H1 (cell line): ENCODE measurements around the gene ACTG2. TPM values are rescaled to one million over a fixed set of nuclear protein-coding genes. Genes with fewer than 3 reads are reported as not detected.

ENCODE experiments used
- CTCF ChIA-PET: fragments of 300-600 bp; sonication (Branson Sonifier 250); formaldehyde crosslinking; loops from one replicate; lab custom pipeline; 2021; ENCODE audit not compliant: partially characterized antibody; lab: Charles Lee
- POLR2A ChIA-PET: fragments of 300-600 bp; sonication (Branson Sonifier 250); formaldehyde crosslinking; loops from one replicate; lab custom pipeline; 2021; ENCODE audit warnings: inconsistent platforms; ENCODE audit not compliant: partially characterized antibody; lab: Charles Lee
- DNase-seq, 2 experiments: peaks; one replicate each; pipeline versions ENCODE4 v3.0.0 to v3.0.0-alpha.2; 2010 to 2022; ENCODE audit warnings: low spot score in 2 of 2, low read depth in 1 of 2, mixed read lengths in 1 of 2
- FAIRE-seq: peaks from 2 replicates; lab custom pipeline; 2011; peaks lifted over from hg19 to GRCh38; lab: Jason Lieb, UNC
- H2AFZ ChIP-seq: 2 replicates; pipeline ENCODE4 v1.8.1; 2012; ENCODE audit warnings: low read length, inconsistent platforms
- H2AK5ac ChIP-seq: 2 replicates; pipeline ENCODE4 v1.6.1; 2013; ENCODE audit warnings: low read depth, low read length
- H2BK120ac ChIP-seq: replicated peaks from 2 replicates; pipeline ENCODE3; 2013; ENCODE audit warnings: low read depth, low read length, inconsistent platforms
- H2BK12ac ChIP-seq: 2 replicates; pipeline ENCODE4 v1.6.1; 2013; ENCODE audit warnings: low read depth, low read length
- H2BK15ac ChIP-seq: 2 replicates; pipeline ENCODE4 v1.6.1; 2013; ENCODE audit warnings: low read length
- H2BK20ac ChIP-seq: 2 replicates; pipeline ENCODE4 v1.6.1; 2013; ENCODE audit warnings: low read length
- H2BK5ac ChIP-seq: 2 replicates; pipeline ENCODE4 v1.6.1; 2013; ENCODE audit warnings: low read depth, low read length
- H3K14ac ChIP-seq: 2 replicates; pipeline ENCODE4 v1.6.1; 2013; ENCODE audit warnings: inconsistent platforms; ENCODE audit not compliant: insufficient read length
- H3K18ac ChIP-seq: 2 replicates; pipeline ENCODE4 v1.6.1; 2013; ENCODE audit warnings: low read length; ENCODE audit errors: extremely low read depth
- H3K23ac ChIP-seq: 2 replicates; pipeline ENCODE4 v1.6.1; 2013; ENCODE audit warnings: inconsistent platforms; ENCODE audit not compliant: insufficient read length
- H3K23me2 ChIP-seq: 2 replicates; pipeline ENCODE4 v1.6.1; 2013; ENCODE audit warnings: low read depth, low read length
- H3K27ac ChIP-seq: 2 replicates; pipeline ENCODE4 v1.6.1; 2011; ENCODE audit warnings: low read depth, low read length, inconsistent platforms
- H3K27me3 ChIP-seq, 4 experiments: replicated peaks in 1 of 4; 1 replicate in 1 of 4; 2 replicates in 3 of 4; pipeline versions ENCODE4 v1.6.1 to v1.8.1; 2011 to 2013; ENCODE audit warnings: low read length in 3 of 4, mild to moderate bottlenecking in 3 of 4, inconsistent platforms in 2 of 4, mixed read lengths in 2 of 4, moderate library complexity in 1 of 4; ENCODE audit not compliant: control insufficient read depth in 3 of 4, insufficient read depth in 3 of 4; ENCODE audit errors: extremely low read depth in 1 of 4
- H3K36me3 ChIP-seq, 4 experiments: 2 replicates each; pipeline versions ENCODE4 v1.6.1 to v1.8.1; 2011 to 2013; ENCODE audit warnings: mild to moderate bottlenecking in 4 of 4, low read length in 3 of 4, moderate library complexity in 2 of 4, control low read depth in 1 of 4, inconsistent platforms in 1 of 4; ENCODE audit not compliant: insufficient read depth in 4 of 4, control insufficient read depth in 2 of 4
- H3K4ac ChIP-seq: replicated peaks from 2 replicates; pipeline ENCODE3; 2013; ENCODE audit warnings: low read length, low read depth, mixed read lengths, inconsistent platforms; ENCODE audit not compliant: insufficient read length
- H3K4me1 ChIP-seq, 4 experiments: replicated peaks in 1 of 4; 1 replicate in 1 of 4; 2 replicates in 3 of 4; pipeline versions ENCODE4 v1.6.1 to v1.8.1; 2011 to 2013; ENCODE audit warnings: low read length in 3 of 4, inconsistent platforms in 2 of 4, mixed read lengths in 1 of 4; ENCODE audit not compliant: insufficient read depth in 4 of 4, control insufficient read depth in 3 of 4
- H3K4me2 ChIP-seq, 2 experiments: 2 replicates each; pipeline versions ENCODE4 v1.6.1 to v1.8.1; 2011 to 2013; ENCODE audit warnings: low read depth in 2 of 2, low read length in 2 of 2, control low read depth in 1 of 2, inconsistent platforms in 1 of 2, mild to moderate bottlenecking in 1 of 2; ENCODE audit not compliant: insufficient read depth in 1 of 2
- H3K4me3 ChIP-seq, 4 experiments: fragments of 200-600, 300-600 bp in 1 of 4; sonication (generic), shearing (Covaris generic), sonication (Bioruptor Twin) in 1 of 4; 2 replicates each; pipeline versions ENCODE4 v1.5.1 to v1.8.1; 2011 to 2016; ENCODE audit warnings: low read length in 4 of 4, low read depth in 3 of 4, control low read depth in 2 of 4, inconsistent platforms in 2 of 4, mild to moderate bottlenecking in 2 of 4, mixed read lengths in 1 of 4, moderate library complexity in 1 of 4; ENCODE audit not compliant: insufficient read depth in 2 of 4; ENCODE audit errors: extremely low read depth in 1 of 4
- H3K56ac ChIP-seq: replicated peaks from 2 replicates; pipeline ENCODE3; 2013; ENCODE audit warnings: low read depth, mild to moderate bottlenecking, mixed read lengths, low read length, inconsistent platforms; ENCODE audit not compliant: insufficient read length
- H3K79me1 ChIP-seq: 2 replicates; pipeline ENCODE4 v1.6.1; 2013; ENCODE audit warnings: low read depth, low read length, control low read depth
- H3K79me2 ChIP-seq, 2 experiments: 2 replicates each; pipeline versions ENCODE4 v1.6.1 to v1.8.1; 2012 to 2013; ENCODE audit warnings: low read length in 2 of 2, mild to moderate bottlenecking in 2 of 2, inconsistent platforms in 1 of 2; ENCODE audit not compliant: insufficient read depth in 2 of 2, control insufficient read depth in 1 of 2
- H3K9ac ChIP-seq, 4 experiments: replicated peaks in 1 of 4; 1 replicate in 1 of 4; 2 replicates in 3 of 4; pipeline versions ENCODE4 v1.6.1 to v1.8.1; 2011 to 2013; ENCODE audit warnings: low read depth in 3 of 4, low read length in 3 of 4, control low read depth in 2 of 4, mild to moderate bottlenecking in 2 of 4, moderate library complexity in 2 of 4, inconsistent platforms in 1 of 4; ENCODE audit errors: extremely low read depth in 1 of 4
- H3K9me3 ChIP-seq, 2 experiments: 2 replicates each; pipeline versions ENCODE4 v1.6.1 to v1.8.1; 2012 to 2013; ENCODE audit warnings: mild to moderate bottlenecking in 2 of 2, moderate library complexity in 2 of 2, control low read depth in 1 of 2, inconsistent platforms in 1 of 2, low read depth in 1 of 2, low read length in 1 of 2, mixed read lengths in 1 of 2; ENCODE audit not compliant: insufficient read depth in 2 of 2
- H4K20me1 ChIP-seq, 2 experiments: replicated peaks in 1 of 2; 2 replicates each; pipeline versions ENCODE3 to v1.8.1; 2011 to 2013; ENCODE audit warnings: inconsistent platforms in 2 of 2, low read length in 2 of 2, mild to moderate bottlenecking in 1 of 2; ENCODE audit not compliant: insufficient read depth in 2 of 2, control insufficient read depth in 1 of 2
- H4K5ac ChIP-seq: 2 replicates; pipeline ENCODE4 v1.6.1; 2013; ENCODE audit warnings: low read length, low read depth, mixed read lengths, inconsistent platforms; ENCODE audit not compliant: insufficient read length
- H4K8ac ChIP-seq: 2 replicates; pipeline ENCODE4 v1.8.0; 2013; ENCODE audit warnings: mild to moderate bottlenecking, moderate library complexity, low read length, inconsistent platforms; ENCODE audit not compliant: insufficient read depth; ENCODE audit errors: extremely low read depth
- H4K91ac ChIP-seq: replicated peaks from 2 replicates; pipeline ENCODE3; 2013; ENCODE audit warnings: low read length, mixed read lengths, inconsistent platforms; ENCODE audit not compliant: insufficient read length
- CBX5 ChIP-seq: fragments of 300-800, 300-1000 bp; sonication (generic); IDR thresholded peaks from 2 replicates; pipeline ENCODE4 v1.7.1; 2016; ENCODE audit warnings: antibody characterized with exemption, low read length, low read depth
- POU5F1 ChIP-seq: IDR thresholded peaks from 2 replicates; pipeline ENCODE4 v1.6.1; 2011; ENCODE audit warnings: low read depth, mild to moderate bottlenecking, low read length, moderate library complexity
- polyA plus RNA-seq, 7 experiments: library from polyadenylated mRNA; depleted of rRNA in 3 of 7; stranded (reverse) in 5 of 7; unstranded in 2 of 7; fragments of >200 nt in 5 of 7; fragments of 200-250 nt in 2 of 7; gene quantifications; 1 replicate in 5 of 7; 2 replicates in 1 of 7; 4 replicates in 1 of 7; pipeline versions ENCODE4 v1.2.1 to v1.2.3, GENCODE V29; 2011 to 2013; ENCODE audit warnings: missing spikeins in 2 of 7, mixed read lengths in 2 of 7
- total RNA-seq: library from RNA; stranded (reverse); fragmentation: NEBNext Ultra II Directional; extraction: Animal tissue kit (Norgen Biotek cat#: 25700); gene quantifications from 2 replicates; pipeline ENCODE4 v1.2.1, GENCODE V29; 2021

ACTG2 gene
- total and polyA plus RNA-seq, 2 of the 8 experiments (the other 6 are each of a cell fraction or from before 2014, with no cell fraction given), result 6.2 to 13.7 TPM

GRCh38 chr2:73949802-73950201 lies 57.0 kb downstream of the ACTG2 start:
- ChIA-PET CTCF (interaction anchor here (1.1 to 1.7 kb wide), 3 partner anchors 11 to 71 kb away, joined by 3 to 7 read pairs (median 3); no protein-coding TSS in a partner anchor), POLR2A (interaction anchor here (0.7 to 1.1 kb wide), 4 partner anchors 10 to 250 kb away, joined by 3 to 4 read pairs (median 4); no protein-coding TSS in a partner anchor)
- no peak overlapping the region for H4K91ac ChIP-seq
- no peak overlapping the region for H2BK120ac ChIP-seq
- H3K27me3 ChIP-seq, result no peaks in the 10 kb centered on the region
- H3K18ac ChIP-seq, result no peak overlapping the region
- H3K23me2 ChIP-seq, result no peaks in the 10 kb centered on the region
- peaks cover 17 to 71% (median 52%) of the 10 kb centered on the region in 4 experiments for H3K36me3 ChIP-seq
- peaks cover 0 to 6% of the 10 kb centered on the region in 2 experiments; a peak in 1 of 4 replicates for H3K79me2 ChIP-seq
- H2BK5ac ChIP-seq, result no peak overlapping the region
- H2BK15ac ChIP-seq, result no peak overlapping the region
- no peak overlapping the region for H4K5ac ChIP-seq
- no peak overlapping the region for H3K4me3 ChIP-seq
- H3K56ac ChIP-seq, result no peak overlapping the region
- TF ChIP-seq POU5F1 (no peak), CBX5 (no peak)
- no peak overlapping the region for H2BK12ac ChIP-seq
- no peak overlapping the region for H3K14ac ChIP-seq
- no peaks in the 10 kb centered on the region for H3K4me1 ChIP-seq
- H4K20me1 ChIP-seq, result peaks cover 7 to 15% of the 10 kb centered on the region in 2 experiments
- no peak overlapping the region for H4K8ac ChIP-seq
- no peak overlapping the region for H2BK20ac ChIP-seq
- H2AFZ ChIP-seq, result no peak overlapping the region
- no peak overlapping the region for H3K23ac ChIP-seq
- H3K4ac ChIP-seq, result no peak overlapping the region
- no peak overlapping the region for H3K4me2 ChIP-seq
- H3K9ac ChIP-seq, result no peak overlapping the region
- FAIRE-seq, result no peak
- H3K27ac ChIP-seq, result no peak overlapping the region
- H3K9me3 ChIP-seq, result no peaks in the 10 kb centered on the region
- no peak overlapping the region for H2AK5ac ChIP-seq
- peaks cover under 1% of the 10 kb centered on the region; the same call in 1 of the 2 replicates for H3K79me1 ChIP-seq
- no peak for DNase-seq
